Measurements from ENCODE around the gene KCNJ6.
"Not testable (repeated sequence)": the region's sequence is repeated elsewhere in the genome, so short reads cannot be mapped to it uniquely, and the experiment has no call there.

The KCNJ6 gene

GRCh38 chr21:37916310-37917051, at the start of gene KCNJ6:
Gene KCNJ6, minus strand, starts transcription at chr21:37916457. Its CDS starts 75,775 bp downstream, at chr21:37840682.
- no peak for DNase-seq (ENCODE audit: low read depth in 2 of 2)

GRCh38 chr21:37965088-37965805, 49.0 kb upstream of the KCNJ6 start:
- DNase-seq (ENCODE audit: low read depth in 2 of 2) = no peak

GRCh38 chr21:37958537-37958936, 42.3 kb upstream of the KCNJ6 start:
- DNase-seq (ENCODE audit: low read depth in 2 of 2) = no peak

- DNase-seq (ENCODE audit: low read depth in 2 of 2) = no peak
Measured at GRCh38 chr21:37956772-37957171, 40.5 kb upstream of the KCNJ6 start.

- DNase-seq (ENCODE audit: low read depth in 2 of 2) = no peak
Measured at GRCh38 chr21:37945036-37945435, 28.8 kb upstream of the KCNJ6 start.

GRCh38 chr21:37944496-37944895, 28.2 kb upstream of the KCNJ6 start:
- DNase-seq (ENCODE audit: low read depth in 2 of 2) = no peak

GRCh38 chr21:37940691-37941090, 24.4 kb upstream of the KCNJ6 start:
- no peak for DNase-seq (ENCODE audit: low read depth in 2 of 2)

- no peak for DNase-seq (ENCODE audit: low read depth in 2 of 2)
Measured at GRCh38 chr21:37939838-37940237, 23.6 kb upstream of the KCNJ6 start.

GRCh38 chr21:37939251-37939650, 23.0 kb upstream of the KCNJ6 start:
- no peak for DNase-seq (ENCODE audit: low read depth in 2 of 2)

GRCh38 chr21:37937668-37938067, 21.4 kb upstream of the KCNJ6 start:
- no peak for DNase-seq (ENCODE audit: low read depth in 2 of 2)

- no peak for DNase-seq (ENCODE audit: low read depth in 2 of 2)
Measured at GRCh38 chr21:37936010-37936785, 19.9 kb upstream of the KCNJ6 start.

- no peak for DNase-seq (ENCODE audit: low read depth in 2 of 2)
Measured at GRCh38 chr21:37932936-37933335, 16.7 kb upstream of the KCNJ6 start.

- DNase-seq (ENCODE audit: low read depth in 2 of 2) = no peak
Measured at GRCh38 chr21:37927711-37928110, 11.5 kb upstream of the KCNJ6 start.

- no peak for DNase-seq (ENCODE audit: low read depth in 2 of 2)
Measured at GRCh38 chr21:37921091-37921490, 4.8 kb upstream of the KCNJ6 start.

GRCh38 chr21:37920302-37920701, 4.0 kb upstream of the KCNJ6 start:
- not testable (repeated sequence) for DNase-seq (ENCODE audit: low read depth in 2 of 2)

GRCh38 chr21:37917612-37918011, 1.4 kb upstream of the KCNJ6 start:
- DNase-seq (ENCODE audit: low read depth in 2 of 2) = no peak

GRCh38 chr21:37915941-37916309, 332 bp downstream of the KCNJ6 start:
- no peak for DNase-seq (ENCODE audit: low read depth in 2 of 2)

- DNase-seq (ENCODE audit: low read depth in 2 of 2) = no peak
Measured at GRCh38 chr21:37915497-37915911, 753 bp downstream of the KCNJ6 start.

- no peak for DNase-seq (ENCODE audit: low read depth in 2 of 2)
Measured at GRCh38 chr21:37912616-37913015, 3.6 kb downstream of the KCNJ6 start.

GRCh38 chr21:37909936-37910335, 6.3 kb downstream of the KCNJ6 start:
- no peak for DNase-seq (ENCODE audit: low read depth in 2 of 2)

GRCh38 chr21:37908691-37909090, 7.6 kb downstream of the KCNJ6 start:
- no peak for DNase-seq (ENCODE audit: low read depth in 2 of 2)

GRCh38 chr21:37907076-37907475, 9.2 kb downstream of the KCNJ6 start:
- no peak for DNase-seq (ENCODE audit: low read depth in 2 of 2)

- no peak for DNase-seq (ENCODE audit: low read depth in 2 of 2)
Measured at GRCh38 chr21:37905291-37905690, 11.0 kb downstream of the KCNJ6 start.

Measured in stimulated activated CD8-positive, alpha-beta memory T cell treated with anti-CD3 and anti-CD28 coated beads, Interleukin-2, amount 100 ng/mL, for 1 hour (primary cell).